Activated T-cell treated with anti-CD3 and anti-CD28 coated beads, Interleukin-2, amount 50 U/mL, for 4 hours (primary cell): ENCODE data around the gene IQGAP2. TPM values are rescaled to one million over a fixed set of nuclear protein-coding genes. Genes with fewer than 3 reads are reported as not detected.

Experiments used
- ATAC-seq, 2 donors: fragments of 200-7000 bp; cut with Tn5 transposase; one replicate each; pipeline ENCODE4 v1.10.0; 2021
- DNase-seq: peaks from one replicate; pipeline ENCODE4 v3.0.0-alpha.2; 2020
- H3K27me3 Mint-ChIP-seq: one replicate; pipeline ENCODE4 v1.8.0; 2021; ENCODE audit warnings: low read depth, mixed read lengths
- H3K36me3 Mint-ChIP-seq: one replicate; pipeline ENCODE4 v1.8.0; 2022; ENCODE audit warnings: mixed read lengths; ENCODE audit not compliant: insufficient read depth
- H3K4me1 Mint-ChIP-seq: one replicate; pipeline ENCODE4 v1.8.0; 2021; ENCODE audit warnings: low read depth, mixed read lengths
- H3K4me3 Mint-ChIP-seq: one replicate; pipeline ENCODE4 v1.8.0; 2021; ENCODE audit warnings: mild to moderate bottlenecking, moderate library complexity, mixed read lengths
- H3K9me3 Mint-ChIP-seq: one replicate; pipeline ENCODE4 v1.8.0; 2021; ENCODE audit warnings: mixed read lengths
- total RNA-seq, 3 donors: library from RNA; stranded (reverse); gene quantifications; one replicate each; pipeline ENCODE4 v1.2.1, GENCODE V29; 2021

IQGAP2 gene
- total RNA-seq, 3 donors from 2014 or later, result 34.8 to 59.4 (median 38.3) TPM

DNA sequence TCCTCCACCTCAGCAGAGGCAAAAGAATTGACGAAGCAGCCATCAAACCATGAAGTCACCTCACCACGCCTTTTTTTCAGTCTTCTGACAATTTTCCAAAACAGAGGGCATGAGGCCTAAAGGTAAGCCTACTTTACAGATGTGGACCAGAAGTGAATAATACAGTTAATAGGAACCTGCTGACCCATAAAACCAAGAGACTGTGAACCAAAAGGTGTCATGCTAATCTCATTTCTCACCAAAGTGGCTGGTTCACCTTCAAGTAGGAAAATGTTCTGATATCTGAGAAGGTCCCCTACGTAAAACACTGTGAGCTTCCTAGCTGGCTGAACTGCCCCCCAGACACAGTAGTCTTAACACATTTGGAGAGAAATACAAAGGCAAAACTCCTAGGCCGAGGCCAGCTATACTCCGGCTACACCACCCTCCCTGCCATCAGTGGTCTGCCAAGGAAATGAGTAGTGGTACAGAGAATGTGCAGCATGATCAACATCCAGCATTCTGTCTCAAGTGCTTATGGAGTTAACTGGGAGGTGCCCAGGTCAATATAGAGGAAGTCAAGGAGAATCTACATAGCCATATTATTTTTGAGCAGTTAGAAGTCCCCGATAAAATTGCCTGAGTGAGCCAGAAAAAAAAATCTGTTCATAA is 239.4 kb downstream of the IQGAP2 start:
- ATAC-seq, result no peak
- H3K4me1 Mint-ChIP-seq, result peaks cover 3% of the 10 kb centered on the region
- H3K27me3 Mint-ChIP-seq, result no peaks in the 10 kb centered on the region
- H3K4me3 Mint-ChIP-seq, result no peak overlapping the region
- H3K9me3 Mint-ChIP-seq, result no peaks in the 10 kb centered on the region
- H3K36me3 Mint-ChIP-seq, result peaks cover 59% of the 10 kb centered on the region
- DNase-seq, result no peak

DNA sequence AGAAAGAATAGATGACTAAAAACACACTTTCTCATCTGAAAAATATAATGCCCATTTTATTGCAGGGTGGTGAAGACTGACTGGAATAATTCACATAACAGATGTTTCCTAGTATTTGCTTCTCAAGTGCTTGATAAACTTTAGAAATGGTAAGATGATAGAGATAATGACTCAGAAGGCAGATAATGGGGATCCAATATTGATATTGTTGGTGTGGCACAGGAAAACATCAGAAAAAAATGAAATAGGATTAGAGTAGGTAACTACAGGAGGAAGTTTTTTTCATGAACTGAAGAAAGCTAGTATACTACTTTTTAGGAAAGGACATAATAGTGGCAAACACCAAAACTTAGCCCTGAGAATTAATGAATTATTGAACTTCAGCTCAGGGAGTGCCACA is 240.3 kb downstream of the IQGAP2 start:
- Mint-ChIP-seq H3K4me1 (peaks cover 3% of the 10 kb centered on the region), H3K36me3 (peaks cover 65% of the 10 kb centered on the region), H3K9me3 (peaks cover 3% of the 10 kb centered on the region), H3K4me3 (no peak overlapping the region), H3K27me3 (no peaks in the 10 kb centered on the region)
- ATAC-seq (no peak), DNase-seq (no peak)

DNA sequence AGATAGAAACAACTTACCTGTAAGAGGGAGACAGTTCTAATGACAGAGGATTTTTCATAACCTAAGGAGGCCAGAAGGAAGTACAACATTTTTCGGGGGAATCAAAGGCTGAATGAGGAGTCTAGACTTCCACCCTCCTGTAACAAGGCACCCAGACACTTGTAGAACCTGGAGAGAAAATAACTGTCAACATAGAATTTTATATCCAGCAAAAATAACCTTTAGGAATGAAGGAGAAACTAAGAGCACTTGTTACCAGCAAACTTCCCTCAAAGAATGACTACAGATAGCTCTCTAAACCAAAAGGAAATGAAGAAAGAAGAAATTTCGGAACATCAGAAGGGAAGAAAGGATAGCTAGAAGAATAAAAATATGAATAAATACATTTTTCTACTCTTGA is 246.1 kb downstream of the IQGAP2 start:
- H3K4me1 Mint-ChIP-seq, result no peaks in the 10 kb centered on the region
- H3K4me3 Mint-ChIP-seq, result no peak overlapping the region
- no peaks in the 10 kb centered on the region for H3K27me3 Mint-ChIP-seq
- DNase-seq (no peak), ATAC-seq (no peak)
- peaks cover 14% of the 10 kb centered on the region for H3K9me3 Mint-ChIP-seq
- peaks cover 53% of the 10 kb centered on the region for H3K36me3 Mint-ChIP-seq

DNA sequence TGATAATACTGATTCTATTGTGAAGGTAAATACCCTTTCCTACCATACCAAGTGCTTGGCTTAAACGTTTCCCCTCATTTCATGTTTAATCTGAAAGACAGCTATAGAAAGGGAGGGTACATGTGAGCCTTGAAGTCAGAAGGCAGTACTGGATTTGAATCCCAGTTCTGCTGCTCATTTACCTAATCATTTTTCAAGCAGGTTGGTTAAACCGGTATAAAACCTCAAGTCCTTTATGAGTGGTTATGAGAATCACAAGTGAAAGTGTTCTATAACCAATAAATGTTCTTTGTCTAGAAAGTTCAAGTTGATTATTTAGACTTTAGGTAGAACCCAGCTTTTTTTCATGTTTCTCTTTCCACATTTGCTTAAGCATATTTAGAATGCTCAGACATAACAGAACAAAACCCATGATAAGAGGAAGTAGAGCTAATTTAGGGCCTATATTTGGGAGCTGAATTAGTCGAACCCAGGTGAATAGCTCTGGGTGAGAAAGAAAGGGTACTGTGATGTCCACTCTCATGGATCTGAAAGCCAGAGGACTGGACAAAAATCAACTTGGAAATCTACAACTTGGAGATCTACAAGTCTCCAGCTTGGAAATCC is 249.8 kb downstream of the IQGAP2 start:
- H3K4me3 Mint-ChIP-seq, result no peak overlapping the region
- DNase-seq (no peak), ATAC-seq (peak; percentile 25 to 27)
- no peaks in the 10 kb centered on the region for H3K27me3 Mint-ChIP-seq
- H3K9me3 Mint-ChIP-seq, result peaks cover 14% of the 10 kb centered on the region
- no peaks in the 10 kb centered on the region for H3K4me1 Mint-ChIP-seq
- peaks cover 45% of the 10 kb centered on the region for H3K36me3 Mint-ChIP-seq

DNA sequence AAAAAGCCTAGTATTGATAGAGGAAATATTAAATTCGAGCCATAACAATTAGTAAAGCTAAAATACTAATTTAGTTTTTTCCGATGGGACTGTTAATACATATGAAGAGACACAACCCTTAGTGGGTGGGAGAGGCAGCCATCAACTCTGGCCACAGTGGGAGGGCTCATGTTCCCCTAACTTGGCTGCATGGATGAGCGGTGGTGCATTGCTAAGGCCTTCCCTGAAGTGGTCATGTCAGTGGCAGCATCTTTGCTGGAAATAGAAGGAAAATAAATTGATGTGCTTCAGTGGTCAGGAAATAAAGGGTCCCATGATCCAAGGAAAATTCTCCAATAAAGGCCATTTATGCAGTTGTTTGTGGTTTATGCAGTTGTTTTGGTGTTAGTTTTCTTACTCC is 254.0 kb downstream of the IQGAP2 start:
- no peak overlapping the region for H3K4me3 Mint-ChIP-seq
- no peaks in the 10 kb centered on the region for H3K27me3 Mint-ChIP-seq
- ATAC-seq, result no peak
- H3K9me3 Mint-ChIP-seq, result no peaks in the 10 kb centered on the region
- no peaks in the 10 kb centered on the region for H3K4me1 Mint-ChIP-seq
- H3K36me3 Mint-ChIP-seq, result peaks cover 41% of the 10 kb centered on the region
- no peak for DNase-seq

DNA sequence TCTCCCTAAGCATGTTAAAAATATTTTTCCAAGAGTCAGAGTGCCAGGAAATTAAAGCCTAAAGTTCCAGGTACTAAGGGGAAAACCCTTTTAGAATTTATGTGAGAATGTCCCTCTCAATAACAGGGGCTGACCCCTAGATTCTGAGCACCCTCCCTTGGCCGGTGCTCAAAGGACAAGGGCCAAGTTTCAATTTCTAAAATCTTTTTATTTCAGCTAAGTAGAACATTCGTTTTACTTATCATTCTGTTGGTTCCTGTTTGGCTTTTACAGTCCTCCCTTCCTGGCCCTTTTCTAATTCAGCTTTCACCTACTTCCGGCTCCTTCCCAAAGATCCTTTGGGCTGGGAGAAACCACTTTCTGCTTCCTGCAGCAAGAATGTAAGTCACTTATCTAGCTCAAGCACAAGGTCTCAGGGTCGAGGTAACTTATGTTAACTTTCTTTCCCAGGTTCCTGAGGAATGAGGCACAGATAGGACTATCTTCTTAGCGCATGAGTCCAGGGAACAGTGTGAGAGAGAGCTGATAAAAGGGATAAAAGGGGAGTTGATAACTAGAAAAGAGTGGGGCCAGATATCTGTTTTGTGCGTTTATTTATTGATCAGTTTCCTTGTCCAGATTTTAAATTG is 254.7 kb downstream of the IQGAP2 start:
- no peaks in the 10 kb centered on the region for H3K9me3 Mint-ChIP-seq
- no peak overlapping the region for H3K4me3 Mint-ChIP-seq
- H3K4me1 Mint-ChIP-seq, result no peaks in the 10 kb centered on the region
- DNase-seq (no peak), ATAC-seq (no peak)
- H3K27me3 Mint-ChIP-seq, result no peaks in the 10 kb centered on the region
- peaks cover 44% of the 10 kb centered on the region for H3K36me3 Mint-ChIP-seq

DNA sequence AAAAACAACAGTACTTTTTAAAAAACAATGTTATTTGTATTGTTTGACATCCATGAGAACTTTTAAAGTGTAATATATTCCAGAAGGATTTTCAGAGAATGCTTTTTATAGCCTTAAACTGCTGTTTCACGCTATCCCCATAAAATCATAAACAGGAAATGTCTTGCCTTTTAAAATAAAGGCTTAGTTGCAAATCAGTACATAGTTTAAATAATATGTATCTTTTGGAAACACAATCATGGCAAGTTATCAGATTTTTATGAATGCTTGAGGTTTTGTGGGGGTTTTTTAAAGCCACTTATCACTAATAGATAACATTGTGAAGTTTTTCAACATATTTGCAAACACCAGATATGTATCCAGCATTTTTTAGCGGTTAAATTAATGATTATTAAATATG is 257.3 kb downstream of the IQGAP2 start:
- no peaks in the 10 kb centered on the region for H3K9me3 Mint-ChIP-seq
- no peak for ATAC-seq
- H3K4me3 Mint-ChIP-seq, result no peak overlapping the region
- H3K27me3 Mint-ChIP-seq, result no peaks in the 10 kb centered on the region
- no peak for DNase-seq
- H3K36me3 Mint-ChIP-seq, result peaks cover 45% of the 10 kb centered on the region
- H3K4me1 Mint-ChIP-seq, result no peaks in the 10 kb centered on the region

DNA sequence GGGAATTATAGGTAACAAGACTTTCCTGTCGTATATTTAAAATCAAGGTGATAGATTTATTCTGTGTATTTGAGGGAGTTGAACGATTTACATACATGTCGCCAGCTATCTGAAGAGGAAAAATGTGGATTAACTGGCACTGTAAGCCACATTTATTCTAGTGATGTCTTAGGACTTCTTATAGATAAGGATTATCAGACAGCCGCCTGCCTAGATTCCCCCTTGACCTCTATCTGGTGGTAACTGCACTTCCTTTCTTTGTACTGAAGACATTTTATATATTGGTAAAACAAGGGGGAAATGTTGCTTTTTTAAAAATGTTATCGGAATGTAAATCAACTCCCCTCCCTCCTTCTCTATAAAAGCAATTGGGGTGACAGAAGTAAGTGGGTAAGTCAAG is 259.4 kb downstream of the IQGAP2 start:
- ATAC-seq, result no peak
- Mint-ChIP-seq H3K36me3 (peaks cover 49% of the 10 kb centered on the region), H3K27me3 (no peaks in the 10 kb centered on the region), H3K4me1 (no peaks in the 10 kb centered on the region), H3K9me3 (no peaks in the 10 kb centered on the region), H3K4me3 (no peak overlapping the region)
- DNase-seq, result no peak

DNA sequence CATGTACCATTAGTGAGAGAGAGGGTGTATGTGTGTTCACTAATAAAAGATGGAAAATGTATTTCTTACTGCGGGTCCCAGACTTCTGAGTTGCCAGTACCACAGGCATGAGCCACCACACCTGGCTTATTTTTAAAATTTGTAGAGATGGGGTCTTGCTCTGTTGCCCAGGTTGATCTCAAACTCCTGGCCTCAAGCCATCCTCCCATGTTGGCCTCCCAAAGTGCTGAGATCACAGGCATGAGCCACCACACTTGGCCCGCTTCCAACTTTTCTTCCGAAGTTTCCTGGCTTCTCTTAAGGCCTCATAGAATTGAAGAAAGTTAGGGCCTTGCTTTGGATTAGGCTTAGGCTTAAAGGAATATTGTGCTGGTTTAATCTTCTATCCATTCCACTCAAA is 260.5 kb downstream of the IQGAP2 start:
- Mint-ChIP-seq H3K4me1 (no peaks in the 10 kb centered on the region), H3K27me3 (no peaks in the 10 kb centered on the region), H3K4me3 (no peak overlapping the region), H3K36me3 (peaks cover 42% of the 10 kb centered on the region), H3K9me3 (no peaks in the 10 kb centered on the region)
- DNase-seq (no peak), ATAC-seq (no peak)

DNA sequence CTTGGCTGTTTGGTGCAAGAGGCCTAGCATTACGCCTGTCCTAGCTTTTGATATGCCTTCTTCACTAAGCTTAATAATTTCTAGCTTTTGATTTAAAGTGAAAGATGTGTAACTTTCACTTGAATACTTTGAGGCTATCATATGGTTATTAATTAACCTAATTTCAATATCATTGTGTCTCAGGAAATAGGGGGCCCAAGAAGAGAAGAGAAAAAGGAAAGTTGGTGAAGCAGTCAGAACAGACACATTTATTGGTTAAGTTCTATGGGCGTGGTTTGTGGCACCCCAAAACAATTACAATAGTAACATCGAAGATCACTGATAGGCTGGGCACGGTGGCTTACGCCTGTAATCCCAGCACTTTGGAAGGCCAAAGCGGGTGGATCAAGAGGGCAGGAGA is 261.0 kb downstream of the IQGAP2 start:
- no peak overlapping the region for H3K4me3 Mint-ChIP-seq
- DNase-seq (no peak), ATAC-seq (no peak)
- H3K9me3 Mint-ChIP-seq, result no peaks in the 10 kb centered on the region
- peaks cover 44% of the 10 kb centered on the region for H3K36me3 Mint-ChIP-seq
- no peaks in the 10 kb centered on the region for H3K4me1 Mint-ChIP-seq
- no peaks in the 10 kb centered on the region for H3K27me3 Mint-ChIP-seq

DNA sequence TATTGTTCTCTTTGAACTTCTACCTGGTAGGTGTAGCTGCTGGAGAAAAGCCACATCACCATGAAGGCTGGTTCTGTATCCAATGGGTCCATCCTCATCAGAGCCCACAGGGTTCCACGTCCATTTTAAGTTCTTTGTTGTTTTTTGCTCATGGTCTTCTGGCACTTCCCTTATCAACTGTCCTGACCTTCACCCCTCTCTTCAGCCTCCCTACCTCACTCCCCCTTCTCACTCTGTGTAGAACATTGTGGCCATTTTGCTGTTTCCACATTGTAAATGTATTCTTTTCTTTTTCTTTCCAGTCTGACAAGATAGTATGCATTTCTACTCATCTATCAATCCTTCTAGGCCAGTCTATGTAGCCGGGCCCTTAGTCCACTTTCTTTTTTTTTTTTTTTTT is 264.4 kb downstream of the IQGAP2 start:
- Mint-ChIP-seq H3K9me3 (no peaks in the 10 kb centered on the region), H3K27me3 (no peaks in the 10 kb centered on the region), H3K36me3 (peaks cover 46% of the 10 kb centered on the region), H3K4me1 (no peaks in the 10 kb centered on the region), H3K4me3 (no peak overlapping the region)
- ATAC-seq, result no peak
- DNase-seq, result no peak

DNA sequence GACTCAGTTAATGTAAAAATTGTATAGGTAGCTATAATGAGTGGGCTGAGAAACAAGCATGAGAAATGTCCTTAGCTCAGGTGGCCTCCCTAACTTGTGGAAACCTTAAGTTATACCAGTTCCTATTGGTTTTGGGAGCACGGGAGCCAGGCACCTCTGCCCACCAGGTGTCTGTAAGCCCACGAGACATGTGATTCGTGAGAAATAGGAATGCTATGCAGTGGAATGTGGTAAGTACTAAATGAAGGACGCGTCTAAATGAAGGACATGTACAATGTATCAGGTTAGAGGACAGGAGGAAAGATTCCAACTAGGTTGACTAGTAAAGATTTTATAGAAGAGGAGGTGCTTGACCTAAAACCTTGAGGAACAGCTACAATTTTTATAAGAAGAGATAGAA is 266.2 kb downstream of the IQGAP2 start:
- H3K27me3 Mint-ChIP-seq, result no peaks in the 10 kb centered on the region
- no peak for ATAC-seq
- no peak overlapping the region for H3K4me3 Mint-ChIP-seq
- H3K4me1 Mint-ChIP-seq, result no peaks in the 10 kb centered on the region
- peaks cover 54% of the 10 kb centered on the region for H3K36me3 Mint-ChIP-seq
- no peak for DNase-seq
- H3K9me3 Mint-ChIP-seq, result no peaks in the 10 kb centered on the region

DNA sequence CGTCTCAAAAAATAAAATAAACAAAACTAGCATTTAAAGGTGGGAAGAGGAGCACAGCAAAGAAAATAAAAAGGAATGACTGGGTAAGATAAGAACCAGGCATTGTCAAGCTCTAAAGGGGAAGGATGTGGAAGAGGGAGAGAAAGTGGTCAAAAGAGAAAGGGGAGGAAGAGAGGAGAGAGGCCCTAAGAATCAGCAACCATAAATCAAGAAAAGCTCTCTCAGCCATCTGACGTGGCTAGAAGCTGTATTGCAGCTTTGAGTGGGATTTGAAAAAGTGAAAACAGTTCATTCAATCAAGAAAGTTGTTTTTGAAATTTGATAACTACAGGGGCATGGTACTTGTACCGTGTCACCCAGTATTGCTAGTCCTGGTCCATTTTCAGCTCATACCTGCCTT is 267.4 kb downstream of the IQGAP2 start:
- no peak overlapping the region for H3K4me3 Mint-ChIP-seq
- peaks cover 49% of the 10 kb centered on the region for H3K36me3 Mint-ChIP-seq
- ATAC-seq, result no peak
- no peaks in the 10 kb centered on the region for H3K4me1 Mint-ChIP-seq
- H3K9me3 Mint-ChIP-seq, result no peaks in the 10 kb centered on the region
- DNase-seq, result no peak
- H3K27me3 Mint-ChIP-seq, result no peaks in the 10 kb centered on the region

DNA sequence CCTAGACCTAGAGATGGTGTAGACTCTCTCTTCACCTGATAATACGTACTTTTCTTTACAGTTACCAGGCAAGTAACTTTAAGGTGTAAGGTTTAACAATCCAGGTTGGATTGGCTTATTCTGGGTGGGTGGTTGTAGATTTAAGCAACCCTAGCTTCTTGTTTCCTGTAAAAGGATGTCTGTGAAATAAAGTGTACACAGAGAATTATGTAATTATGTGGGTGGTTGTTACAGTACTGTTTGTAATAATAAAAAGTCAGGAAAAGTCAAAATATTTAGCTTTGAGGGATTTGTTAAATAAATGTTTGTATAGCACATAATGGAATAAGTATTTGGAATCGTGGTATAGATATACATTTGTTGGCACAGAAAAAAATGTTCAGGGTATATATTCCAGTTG is 269.2 kb downstream of the IQGAP2 start:
- no peaks in the 10 kb centered on the region for H3K27me3 Mint-ChIP-seq
- H3K9me3 Mint-ChIP-seq, result no peaks in the 10 kb centered on the region
- DNase-seq (no peak), ATAC-seq (no peak)
- peaks cover 52% of the 10 kb centered on the region for H3K36me3 Mint-ChIP-seq
- H3K4me3 Mint-ChIP-seq, result no peak overlapping the region
- H3K4me1 Mint-ChIP-seq, result no peaks in the 10 kb centered on the region

DNA sequence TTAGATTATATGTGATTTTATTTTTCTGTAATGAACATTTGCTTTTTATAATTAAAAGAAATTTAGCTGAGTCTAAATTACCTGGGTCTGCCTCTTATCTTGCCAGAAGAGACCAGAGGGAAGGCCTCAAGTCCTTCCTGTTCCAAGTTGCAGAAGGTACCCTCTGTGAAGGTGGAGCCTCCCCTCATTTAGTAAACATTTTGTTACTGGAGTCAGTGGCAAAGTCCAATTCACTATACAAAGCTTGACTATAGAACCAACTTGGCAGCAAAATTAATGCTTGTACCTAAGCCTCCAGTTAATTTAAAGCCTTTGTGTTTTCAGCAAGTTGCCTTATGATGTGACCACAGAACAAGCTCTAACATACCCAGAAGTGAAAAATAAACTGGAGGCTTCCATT is 270.0 kb downstream of the IQGAP2 start:
- Mint-ChIP-seq H3K4me1 (no peaks in the 10 kb centered on the region), H3K4me3 (no peak overlapping the region), H3K36me3 (peaks cover 53% of the 10 kb centered on the region), H3K9me3 (no peaks in the 10 kb centered on the region), H3K27me3 (no peaks in the 10 kb centered on the region)
- ATAC-seq, result no peak
- no peak for DNase-seq
